ENCODE results near the gene MAP1LC3B. TPM values are rescaled to one million over a fixed set of nuclear protein-coding genes. Genes with fewer than 3 reads are reported as not detected.

The MAP1LC3B gene
- total RNA-seq, 1 donor from 2014 or later: 136 TPM

Other genes starting within 250 kb of the MAP1LC3B start
- gene C16orf95, start 74.9 kb upstream of the MAP1LC3B start, total RNA-seq: 1.7 and 5.7 TPM in 2 replicates
- 25.1 and 28.9 TPM in 2 replicates for gene FBXO31, start 8.6 kb upstream of the MAP1LC3B start, total RNA-seq
- gene ZCCHC14, start 100.7 kb downstream of the MAP1LC3B start, total RNA-seq: 34.6 and 41.6 TPM in 2 replicates
- 1.9 and 2.1 TPM in 2 replicates for gene JPH3, start 210.2 kb downstream of the MAP1LC3B start, total RNA-seq

Data from kidney epithelial cell (primary cell).